HepG2 (cell line): ENCODE results near the gene SREBF1. TPM values are rescaled to one million over a fixed set of nuclear protein-coding genes. Genes with fewer than 3 reads are reported as not detected.

ENCODE experiments used
- BRCA1 ChIP-seq: sonication (generic); formaldehyde crosslinking; IDR thresholded peaks from 2 replicates; pipeline ENCODE4 v1.4.0; 2020; ENCODE audit warnings: missing genetic modification reagents
- ESRRA ChIP-seq: sonication (generic); formaldehyde crosslinking; IDR thresholded peaks from 2 replicates; pipeline ENCODE4 v1.5.1; 2020; ENCODE audit warnings: mild to moderate bottlenecking, low read depth, missing genetic modification reagents
- FOXJ3 ChIP-seq: sonication (generic); formaldehyde crosslinking; IDR thresholded peaks from 2 replicates; pipeline ENCODE4 v1.4.0; 2020; ENCODE audit warnings: missing genetic modification reagents, mild to moderate bottlenecking, borderline replicate concordance
- KDM1A ChIP-seq: IDR thresholded peaks from 2 replicates; pipeline ENCODE4 v1.6.1; 2016; ENCODE audit warnings: missing compliant biosample characterization
- RFXANK ChIP-seq: IDR thresholded peaks from 2 replicates; pipeline ENCODE4 v1.6.1; 2016
- SMYD3 ChIP-seq: sonication (generic); formaldehyde crosslinking; IDR thresholded peaks from 2 replicates; pipeline ENCODE4 v1.8.1; 2023; ENCODE audit warnings: mild to moderate bottlenecking, missing genetic modification reagents
- ZNF44 ChIP-seq: sonication (generic); formaldehyde crosslinking; IDR thresholded peaks from 2 replicates; pipeline ENCODE4 v1.5.1; 2020; ENCODE audit warnings: mild to moderate bottlenecking, missing genetic modification reagents
- ZNF883 ChIP-seq: sonication (generic); formaldehyde crosslinking; IDR thresholded peaks from 2 replicates; pipeline ENCODE4 v1.5.1; 2020; ENCODE audit warnings: mild to moderate bottlenecking, missing genetic modification reagents; ENCODE audit errors: not compliant biosample characterization
- ZZZ3 ChIP-seq: sonication (generic); formaldehyde crosslinking; IDR thresholded peaks from 2 replicates; pipeline ENCODE4 v1.4.0; 2020; ENCODE audit warnings: missing genetic modification reagents, mild to moderate bottlenecking, borderline replicate concordance
- polyA plus RNA-seq, 8 experiments: library from polyadenylated mRNA; depleted of rRNA in 3 of 8; stranded (reverse) in 7 of 8; unstranded in 1 of 8; fragments of >200 nt; fragmentation: Illumina TruSeq in 4 of 8; extraction: Trizol in 4 of 8; gene quantifications; 2 replicates each; pipeline versions ENCODE4 v1.2.1 to v1.2.3, GENCODE V29; 2011 to 2016; ENCODE audit warnings: low read depth in 4 of 8, missing spikeins in 1 of 8, mixed read lengths in 1 of 8; ENCODE audit not compliant: insufficient read depth in 1 of 8
- total RNA-seq, 5 experiments: library from RNA; depleted of rRNA; stranded (reverse); fragments of >200 nt; fragmentation: Illumina TruSeq; extraction: Trizol; gene quantifications; 2 replicates each; pipeline ENCODE4 v1.2.3, GENCODE V29; 2016; ENCODE audit warnings: low read depth in 1 of 5
- TF ChIP-seq, protein P1 (sequence below): sonication (generic); formaldehyde crosslinking; IDR thresholded peaks from 2 replicates; pipeline ENCODE4 v1.4.0; 2020; ENCODE audit warnings: missing genetic modification reagents
- TF ChIP-seq, protein P2 (sequence below): sonication (generic); formaldehyde crosslinking; IDR thresholded peaks from 2 replicates; pipeline ENCODE4 v1.5.0; 2020; ENCODE audit warnings: missing genetic modification reagents
- TF ChIP-seq, protein P3 (sequence below): sonication (generic); formaldehyde crosslinking; IDR thresholded peaks from 2 replicates; pipeline ENCODE4 v1.5.1; 2020; ENCODE audit warnings: missing genetic modification reagents, mild to moderate bottlenecking, borderline replicate concordance
- TF ChIP-seq, protein P4 (sequence below): sonication (generic); formaldehyde crosslinking; IDR thresholded peaks from 2 replicates; pipeline ENCODE4 v1.4.0; 2020; ENCODE audit warnings: missing genetic modification reagents, borderline replicate concordance

SREBF1 gene
- total and polyA plus RNA-seq, 2 of the 13 experiments (the other 11 are each of a cell fraction or from before 2014, with no cell fraction given): 34.3 to 38.0 TPM

DNA sequence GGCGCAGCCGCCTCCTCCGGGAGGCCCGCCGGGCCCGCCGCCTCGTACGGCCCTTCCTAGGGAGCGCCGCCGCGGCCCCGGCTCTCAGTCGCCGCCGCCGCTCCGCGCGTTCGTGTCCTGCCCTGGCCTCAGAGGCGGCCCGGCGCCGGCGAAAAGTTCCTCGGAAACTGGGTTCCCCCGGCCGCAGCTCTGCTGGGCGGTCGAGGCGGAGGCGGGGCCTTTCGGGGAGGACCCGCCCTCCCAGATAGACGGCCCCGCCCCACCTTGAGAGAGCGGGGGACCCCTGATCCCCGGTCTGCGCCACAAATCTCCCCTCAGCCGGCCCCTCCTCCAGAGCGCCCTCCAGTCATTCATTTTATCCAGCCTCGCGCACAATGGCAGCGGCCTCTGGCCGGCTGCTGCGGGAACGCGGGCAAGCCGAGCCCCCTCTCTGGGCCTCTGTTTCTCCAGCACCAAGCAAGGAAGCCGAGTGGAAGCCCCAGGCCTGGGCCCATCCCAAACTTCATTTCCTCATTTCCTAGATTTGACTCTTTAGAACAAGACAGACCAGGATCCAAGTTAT lies at the start of gene SREBF1 (continued):
- TF ChIP-seq ZNF883 (CRISPR knock-in tag) (no peak), SMYD3 (CRISPR knock-in tag) (0 out of 2 replicates have a peak, but pooled peaks have one; percentile 5), KDM1A (CRISPR knock-in tag) (no peak), ESRRA (CRISPR knock-in tag) (0 out of 2 replicates have a peak, but pooled peaks have one; percentile 47), RFXANK (CRISPR knock-in tag) (no peak), BRCA1 (CRISPR knock-in tag) (no peak), ZZZ3 (CRISPR knock-in tag) (no peak), FOXJ3 (no peak), ZNF44 (CRISPR knock-in tag) (no peak)
- TF ChIP-seq, protein P1, sequence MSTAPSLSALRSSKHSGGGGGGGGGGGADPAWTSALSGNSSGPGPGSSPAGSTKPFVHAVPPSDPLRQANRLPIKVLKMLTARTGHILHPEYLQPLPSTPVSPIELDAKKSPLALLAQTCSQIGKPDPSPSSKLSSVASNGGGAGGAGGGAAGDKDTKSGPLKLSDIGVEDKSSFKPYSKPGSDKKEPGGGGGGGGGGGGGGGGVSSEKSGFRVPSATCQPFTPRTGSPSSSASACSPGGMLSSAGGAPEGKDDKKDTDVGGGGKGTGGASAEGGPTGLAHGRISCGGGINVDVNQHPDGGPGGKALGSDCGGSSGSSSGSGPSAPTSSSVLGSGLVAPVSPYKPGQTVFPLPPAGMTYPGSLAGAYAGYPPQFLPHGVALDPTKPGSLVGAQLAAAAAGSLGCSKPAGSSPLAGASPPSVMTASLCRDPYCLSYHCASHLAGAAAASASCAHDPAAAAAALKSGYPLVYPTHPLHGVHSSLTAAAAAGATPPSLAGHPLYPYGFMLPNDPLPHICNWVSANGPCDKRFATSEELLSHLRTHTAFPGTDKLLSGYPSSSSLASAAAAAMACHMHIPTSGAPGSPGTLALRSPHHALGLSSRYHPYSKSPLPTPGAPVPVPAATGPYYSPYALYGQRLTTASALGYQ (CRISPR knock-in tag): no peak
- TF ChIP-seq, protein P2, sequence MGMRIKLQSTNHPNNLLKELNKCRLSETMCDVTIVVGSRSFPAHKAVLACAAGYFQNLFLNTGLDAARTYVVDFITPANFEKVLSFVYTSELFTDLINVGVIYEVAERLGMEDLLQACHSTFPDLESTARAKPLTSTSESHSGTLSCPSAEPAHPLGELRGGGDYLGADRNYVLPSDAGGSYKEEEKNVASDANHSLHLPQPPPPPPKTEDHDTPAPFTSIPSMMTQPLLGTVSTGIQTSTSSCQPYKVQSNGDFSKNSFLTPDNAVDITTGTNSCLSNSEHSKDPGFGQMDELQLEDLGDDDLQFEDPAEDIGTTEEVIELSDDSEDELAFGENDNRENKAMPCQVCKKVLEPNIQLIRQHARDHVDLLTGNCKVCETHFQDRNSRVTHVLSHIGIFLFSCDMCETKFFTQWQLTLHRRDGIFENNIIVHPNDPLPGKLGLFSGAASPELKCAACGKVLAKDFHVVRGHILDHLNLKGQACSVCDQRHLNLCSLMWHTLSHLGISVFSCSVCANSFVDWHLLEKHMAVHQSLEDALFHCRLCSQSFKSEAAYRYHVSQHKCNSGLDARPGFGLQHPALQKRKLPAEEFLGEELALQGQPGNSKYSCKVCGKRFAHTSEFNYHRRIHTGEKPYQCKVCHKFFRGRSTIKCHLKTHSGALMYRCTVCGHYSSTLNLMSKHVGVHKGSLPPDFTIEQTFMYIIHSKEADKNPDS (CRISPR knock-in tag): no peak
- TF ChIP-seq, protein P3, sequence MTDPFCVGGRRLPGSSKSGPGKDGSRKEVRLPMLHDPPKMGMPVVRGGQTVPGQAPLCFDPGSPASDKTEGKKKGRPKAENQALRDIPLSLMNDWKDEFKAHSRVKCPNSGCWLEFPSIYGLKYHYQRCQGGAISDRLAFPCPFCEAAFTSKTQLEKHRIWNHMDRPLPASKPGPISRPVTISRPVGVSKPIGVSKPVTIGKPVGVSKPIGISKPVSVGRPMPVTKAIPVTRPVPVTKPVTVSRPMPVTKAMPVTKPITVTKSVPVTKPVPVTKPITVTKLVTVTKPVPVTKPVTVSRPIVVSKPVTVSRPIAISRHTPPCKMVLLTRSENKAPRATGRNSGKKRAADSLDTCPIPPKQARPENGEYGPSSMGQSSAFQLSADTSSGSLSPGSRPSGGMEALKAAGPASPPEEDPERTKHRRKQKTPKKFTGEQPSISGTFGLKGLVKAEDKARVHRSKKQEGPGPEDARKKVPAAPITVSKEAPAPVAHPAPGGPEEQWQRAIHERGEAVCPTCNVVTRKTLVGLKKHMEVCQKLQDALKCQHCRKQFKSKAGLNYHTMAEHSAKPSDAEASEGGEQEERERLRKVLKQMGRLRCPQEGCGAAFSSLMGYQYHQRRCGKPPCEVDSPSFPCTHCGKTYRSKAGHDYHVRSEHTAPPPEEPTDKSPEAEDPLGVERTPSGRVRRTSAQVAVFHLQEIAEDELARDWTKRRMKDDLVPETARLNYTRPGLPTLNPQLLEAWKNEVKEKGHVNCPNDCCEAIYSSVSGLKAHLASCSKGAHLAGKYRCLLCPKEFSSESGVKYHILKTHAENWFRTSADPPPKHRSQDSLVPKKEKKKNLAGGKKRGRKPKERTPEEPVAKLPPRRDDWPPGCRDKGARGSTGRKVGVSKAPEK: no peak
- TF ChIP-seq, protein P4, sequence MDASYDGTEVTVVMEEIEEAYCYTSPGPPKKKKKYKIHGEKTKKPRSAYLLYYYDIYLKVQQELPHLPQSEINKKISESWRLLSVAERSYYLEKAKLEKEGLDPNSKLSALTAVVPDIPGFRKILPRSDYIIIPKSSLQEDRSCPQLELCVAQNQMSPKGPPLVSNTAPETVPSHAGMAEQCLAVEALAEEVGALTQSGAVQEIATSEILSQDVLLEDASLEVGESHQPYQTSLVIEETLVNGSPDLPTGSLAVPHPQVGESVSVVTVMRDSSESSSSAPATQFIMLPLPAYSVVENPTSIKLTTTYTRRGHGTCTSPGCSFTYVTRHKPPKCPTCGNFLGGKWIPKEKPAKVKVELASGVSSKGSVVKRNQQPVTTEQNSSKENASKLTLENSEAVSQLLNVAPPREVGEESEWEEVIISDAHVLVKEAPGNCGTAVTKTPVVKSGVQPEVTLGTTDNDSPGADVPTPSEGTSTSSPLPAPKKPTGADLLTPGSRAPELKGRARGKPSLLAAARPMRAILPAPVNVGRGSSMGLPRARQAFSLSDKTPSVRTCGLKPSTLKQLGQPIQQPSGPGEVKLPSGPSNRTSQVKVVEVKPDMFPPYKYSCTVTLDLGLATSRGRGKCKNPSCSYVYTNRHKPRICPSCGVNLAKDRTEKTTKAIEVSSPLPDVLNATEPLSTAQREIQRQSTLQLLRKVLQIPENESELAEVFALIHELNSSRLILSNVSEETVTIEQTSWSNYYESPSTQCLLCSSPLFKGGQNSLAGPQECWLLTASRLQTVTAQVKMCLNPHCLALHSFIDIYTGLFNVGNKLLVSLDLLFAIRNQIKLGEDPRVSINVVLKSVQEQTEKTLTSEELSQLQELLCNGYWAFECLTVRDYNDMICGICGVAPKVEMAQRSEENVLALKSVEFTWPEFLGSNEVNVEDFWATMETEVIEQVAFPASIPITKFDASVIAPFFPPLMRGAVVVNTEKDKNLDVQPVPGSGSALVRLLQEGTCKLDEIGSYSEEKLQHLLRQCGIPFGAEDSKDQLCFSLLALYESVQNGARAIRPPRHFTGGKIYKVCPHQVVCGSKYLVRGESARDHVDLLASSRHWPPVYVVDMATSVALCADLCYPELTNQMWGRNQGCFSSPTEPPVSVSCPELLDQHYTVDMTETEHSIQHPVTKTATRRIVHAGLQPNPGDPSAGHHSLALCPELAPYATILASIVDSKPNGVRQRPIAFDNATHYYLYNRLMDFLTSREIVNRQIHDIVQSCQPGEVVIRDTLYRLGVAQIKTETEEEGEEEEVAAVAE (CRISPR knock-in tag): no peak
